Measurements from ENCODE around the gene FAM200B.

The FAM200B gene

DNA sequence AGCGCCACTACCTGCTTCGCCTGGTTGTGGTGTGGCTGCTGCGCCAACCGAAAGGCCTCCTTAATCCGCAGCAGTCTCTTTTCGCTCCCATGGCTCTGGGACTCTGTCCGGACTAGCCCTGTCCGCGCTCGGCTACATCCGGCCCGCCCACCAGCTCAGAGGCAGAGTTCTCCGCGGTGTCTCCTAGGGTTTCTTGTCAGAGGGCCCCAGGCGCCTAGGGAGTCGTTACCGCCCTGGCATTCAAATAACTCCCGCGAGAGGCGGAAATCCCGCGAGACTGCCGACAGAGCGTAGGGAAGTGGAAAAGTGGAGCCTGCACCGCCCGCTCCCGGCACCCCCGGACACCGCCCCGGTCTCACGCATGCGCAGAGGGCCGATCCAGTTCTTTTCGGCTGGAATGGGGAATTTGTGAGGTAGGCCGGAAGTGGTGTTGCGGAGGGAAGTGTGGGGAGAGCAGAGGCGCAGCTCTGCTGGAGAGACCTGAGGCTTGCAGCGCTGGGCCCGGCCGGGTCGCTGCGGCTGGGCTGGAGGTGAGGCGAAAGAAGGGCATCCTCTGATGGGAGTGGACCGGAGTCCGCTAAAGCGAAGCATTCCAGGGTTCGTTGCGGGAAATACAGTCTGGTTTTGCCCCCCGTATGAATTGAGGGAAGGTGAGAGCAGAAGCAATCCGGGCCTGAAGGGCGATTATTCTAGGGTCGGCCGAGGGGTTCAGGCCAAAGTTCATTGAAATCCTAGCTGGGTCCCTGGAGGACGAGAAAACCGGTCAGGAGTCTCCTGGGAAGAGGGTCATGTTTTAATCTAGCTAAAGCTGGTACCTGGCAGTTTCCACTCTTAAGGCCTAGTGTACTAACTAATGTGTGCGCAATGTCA lies at the start of gene FAM200B:
Gene FAM200B (plus strand): TSS at position 456 of the 870 bp plus-strand sequence. CDS start 5,151 bp downstream, outside the sequence.
- FAIRE-seq, result peak; percentile 95
- peak; percentile 96 for DNase-seq (ENCODE audit: insufficient read length, low spot score)

DNA sequence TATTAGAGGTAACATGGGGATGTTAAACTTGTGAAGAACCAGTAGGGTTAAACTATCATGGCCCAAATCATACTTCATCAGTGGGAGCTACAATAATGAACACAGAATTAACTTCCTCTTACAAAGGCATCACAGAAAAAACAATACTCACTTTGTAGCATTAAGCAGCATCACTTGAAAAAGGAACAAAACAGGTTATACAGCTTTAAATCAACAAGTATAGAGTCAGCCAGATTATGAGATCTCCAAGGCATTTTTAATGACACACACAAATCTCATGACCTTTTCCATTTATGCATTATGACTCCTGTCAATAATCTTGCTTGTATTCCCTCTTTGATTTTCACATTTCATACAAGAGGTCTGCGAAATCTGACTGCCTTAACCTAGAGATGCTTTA lies 44.8 kb upstream of the FAM200B start:
- FAIRE-seq, result no peak
- no peak for DNase-seq (ENCODE audit: insufficient read length, low spot score)

DNA sequence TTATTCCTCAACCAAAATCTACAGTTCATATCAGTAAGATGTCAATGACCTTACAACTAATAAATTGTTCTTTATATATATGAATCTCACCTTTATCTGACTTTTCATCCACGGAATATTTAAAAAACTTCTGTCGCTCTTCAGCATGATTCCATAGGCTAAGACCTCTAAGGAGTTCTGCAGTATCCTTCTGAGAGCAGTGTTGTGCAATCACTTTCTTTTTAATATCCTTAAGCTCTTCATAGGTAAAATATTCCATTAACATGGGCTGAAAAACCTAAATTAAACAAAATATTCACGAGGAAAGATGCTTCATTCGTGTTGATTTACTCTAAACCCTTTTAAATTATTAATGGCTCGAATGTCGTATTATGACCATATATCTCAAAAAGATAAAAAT lies 43.2 kb upstream of the FAM200B start:
- FAIRE-seq (no peak), DNase-seq (ENCODE audit: insufficient read length, low spot score) (no peak)

DNA sequence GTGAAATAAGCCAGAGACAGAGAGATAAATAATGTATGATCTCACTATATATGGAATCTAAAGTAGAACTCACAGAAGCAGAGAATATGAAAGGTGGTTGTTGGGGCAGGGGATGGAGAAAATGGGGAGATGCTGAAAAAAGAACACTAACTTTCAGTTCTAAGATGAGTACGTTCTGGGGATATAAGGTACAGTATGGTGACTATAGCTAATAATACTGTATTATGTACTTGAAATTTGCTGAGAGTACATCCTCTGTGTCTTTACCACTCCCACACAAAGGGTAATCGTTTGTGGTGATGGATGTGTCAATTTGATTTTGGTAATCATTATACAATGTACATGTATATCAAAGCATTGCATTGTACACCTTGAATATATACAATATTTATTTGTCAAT lies 33.0 kb upstream of the FAM200B start:
- no peak for DNase-seq (ENCODE audit: insufficient read length, low spot score)
- no peak for FAIRE-seq

DNA sequence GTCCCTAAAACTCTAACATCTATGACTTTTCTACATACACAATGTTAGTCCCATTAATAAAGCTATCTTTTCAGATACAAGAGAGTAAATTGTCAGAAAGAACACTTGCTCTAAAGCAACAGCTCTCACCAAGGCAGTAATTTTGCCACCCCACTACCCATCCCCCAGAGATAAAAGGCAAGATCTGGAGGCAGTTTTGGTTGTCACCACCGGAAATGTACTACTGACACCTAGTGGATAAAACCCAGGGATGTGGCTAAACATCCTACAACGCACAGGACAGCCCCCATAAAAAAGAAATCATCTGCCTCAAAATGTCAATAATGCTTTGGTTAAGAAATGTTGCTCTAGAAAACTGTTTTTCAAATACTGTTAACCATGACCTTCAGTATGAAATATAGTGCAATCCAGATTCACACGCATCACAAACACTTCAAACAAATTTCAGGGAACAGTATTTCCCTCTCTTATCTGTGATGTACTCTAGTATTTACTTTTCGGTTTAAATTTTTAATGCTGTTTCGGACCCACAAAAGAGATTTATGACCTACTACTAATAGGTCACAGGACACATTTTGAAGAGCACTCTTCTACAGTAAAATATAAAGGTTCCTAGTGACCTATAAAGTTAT lies 31.6 kb upstream of the FAM200B start:
- peak; percentile 46 for FAIRE-seq
- peak; percentile 48 for DNase-seq (ENCODE audit: insufficient read length, low spot score)

DNA sequence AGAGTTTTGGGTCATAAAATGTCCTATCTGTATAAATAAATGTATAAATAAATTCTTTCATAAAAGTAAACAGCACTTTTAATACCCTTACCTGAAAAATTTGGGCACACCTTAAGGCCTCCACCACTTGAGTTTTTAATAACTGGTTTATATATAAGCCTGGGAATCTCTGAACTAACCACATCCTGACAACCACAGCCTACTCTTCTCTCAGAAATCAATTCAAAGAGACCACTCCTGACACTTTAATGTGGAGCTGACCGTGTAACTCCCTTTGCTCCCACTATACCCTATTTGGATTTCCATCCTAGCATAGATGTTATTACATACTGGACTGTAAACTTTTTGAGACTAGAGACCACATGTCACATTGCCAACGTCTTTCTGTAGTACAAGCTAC lies 30.0 kb upstream of the FAM200B start:
- FAIRE-seq (no peak), DNase-seq (ENCODE audit: insufficient read length, low spot score) (no peak)

DNA sequence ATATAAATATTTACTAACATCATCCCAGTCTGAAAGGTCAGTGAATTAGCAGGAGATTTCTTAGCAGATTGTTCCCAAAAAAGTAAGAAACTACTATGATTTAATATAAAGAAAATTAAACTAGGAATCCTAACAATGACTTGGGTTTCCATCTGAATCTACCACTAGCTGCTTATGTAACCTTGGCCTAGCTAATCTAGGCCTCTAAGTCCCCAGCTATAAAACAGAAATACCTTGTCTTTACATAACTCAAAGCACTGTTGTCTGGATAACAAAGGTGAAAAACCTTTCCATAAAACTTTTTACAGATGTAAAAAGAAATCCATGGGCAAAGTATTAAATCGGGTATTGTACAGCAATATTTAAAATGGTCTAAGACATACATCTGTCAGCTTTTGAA lies 29.4 kb upstream of the FAM200B start:
- FAIRE-seq (no peak), DNase-seq (ENCODE audit: insufficient read length, low spot score) (no peak)

DNA sequence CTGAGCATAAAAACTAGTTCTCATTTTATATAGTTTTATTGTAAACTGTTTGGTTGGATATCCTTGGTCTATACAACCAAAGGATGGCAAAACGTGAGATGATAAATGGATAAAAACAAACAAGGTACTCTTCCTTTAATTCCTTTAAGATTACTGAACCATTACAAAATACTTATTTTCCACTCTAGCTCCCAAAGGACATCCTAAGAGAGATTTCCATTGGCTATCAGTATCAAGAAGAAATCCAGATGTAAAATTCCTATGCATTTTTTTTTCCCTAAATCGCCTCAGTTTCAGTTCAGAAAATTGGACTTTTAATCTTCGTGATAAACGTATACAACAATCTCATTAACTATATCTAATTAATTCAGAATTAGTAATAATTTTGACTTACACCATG lies 28.8 kb upstream of the FAM200B start:
- FAIRE-seq, result no peak

DNA sequence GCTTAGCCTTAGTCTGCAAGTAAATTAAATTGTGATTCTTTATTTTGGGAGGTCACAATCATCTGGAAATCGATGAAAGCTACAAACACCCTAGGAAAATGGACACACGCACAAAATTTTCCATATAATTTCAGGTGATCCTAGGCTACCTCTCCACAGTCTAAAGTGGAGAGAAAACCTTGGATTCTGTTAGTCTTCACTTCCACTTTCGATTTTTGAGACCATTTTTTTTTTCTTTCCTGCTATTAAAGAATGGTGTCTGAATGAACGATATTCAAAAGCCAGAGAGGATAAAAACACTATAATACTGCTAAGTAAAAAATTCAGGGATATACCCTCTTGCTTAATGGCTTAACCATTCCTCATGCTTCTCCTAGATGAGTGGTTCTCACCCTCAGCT lies 28.2 kb upstream of the FAM200B start:
- FAIRE-seq, result no peak
- DNase-seq (ENCODE audit: insufficient read length, low spot score), result no peak

More for the DNA sequence above, 28.8 kb upstream of the FAM200B start:
- DNase-seq (ENCODE audit: insufficient read length, low spot score), result no peak

DNA sequence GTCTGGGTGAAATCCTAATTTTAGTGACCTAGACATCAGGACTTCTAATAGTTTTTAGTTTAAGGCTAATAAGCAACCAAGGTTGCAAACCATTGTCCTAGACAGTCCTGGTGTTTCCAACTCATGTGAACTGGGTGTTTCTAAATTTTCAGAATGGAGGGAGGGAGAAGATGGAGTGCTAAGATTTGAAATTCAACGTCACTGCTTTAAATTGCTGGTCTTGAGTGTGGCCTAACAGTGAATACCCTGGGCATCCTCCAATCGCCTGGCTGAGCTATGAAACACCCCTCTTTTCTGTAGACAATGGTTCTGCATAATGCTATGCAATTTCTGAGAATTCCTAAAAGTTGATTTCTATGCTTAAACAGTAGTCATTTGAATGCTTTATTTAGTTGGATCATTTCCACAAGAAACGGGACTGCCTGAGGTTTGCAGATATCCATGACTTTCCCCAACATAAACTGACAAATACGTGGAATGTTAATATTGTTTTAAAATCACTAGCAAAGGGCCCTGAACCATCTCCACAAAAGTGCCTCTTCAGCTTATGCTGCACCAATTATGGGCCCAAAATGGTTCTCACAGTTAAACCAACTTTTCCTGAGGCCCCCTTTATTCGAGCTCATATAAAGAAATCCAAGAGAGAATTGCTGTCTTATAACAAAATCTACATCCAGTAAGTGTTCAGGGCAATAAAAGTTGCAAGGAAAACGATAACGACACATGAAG lies 27.6 kb upstream of the FAM200B start:
- DNase-seq (ENCODE audit: insufficient read length, low spot score) (peak; percentile 23), FAIRE-seq (no peak)

DNA sequence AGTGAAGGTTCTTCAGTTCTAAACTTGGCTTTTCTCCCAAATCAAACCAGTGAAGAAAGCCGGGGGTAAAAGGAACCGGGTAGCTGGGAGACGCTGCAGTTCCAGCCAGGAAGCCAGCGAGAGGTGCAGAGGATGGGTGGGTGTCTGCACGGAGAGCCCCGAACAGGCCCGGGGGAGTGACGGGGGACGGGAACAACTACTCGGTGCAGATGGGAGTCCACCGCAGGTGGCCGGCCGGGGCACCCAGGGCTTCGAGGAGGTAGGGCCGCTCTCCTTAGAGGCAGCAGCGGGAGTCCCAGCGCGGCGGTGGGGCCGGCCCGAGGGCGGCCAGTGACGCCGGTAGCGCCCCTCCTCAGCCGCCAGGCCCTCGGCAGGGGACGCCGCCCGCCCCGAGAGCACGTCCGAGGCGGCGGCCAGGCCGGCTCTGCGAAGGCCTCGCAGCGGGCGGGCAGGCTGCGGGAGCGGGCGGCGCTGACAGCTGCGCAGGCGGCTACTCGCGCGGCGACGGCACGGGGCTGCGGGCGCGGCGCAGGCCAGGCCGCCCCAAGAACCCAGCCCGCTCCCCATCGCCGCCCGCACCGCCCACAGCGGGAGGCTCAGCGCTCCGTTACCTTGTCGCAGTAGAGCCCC lies 26.9 kb upstream of the FAM200B start:
- FAIRE-seq (no peak), DNase-seq (ENCODE audit: insufficient read length, low spot score) (peak; percentile 26)

DNA sequence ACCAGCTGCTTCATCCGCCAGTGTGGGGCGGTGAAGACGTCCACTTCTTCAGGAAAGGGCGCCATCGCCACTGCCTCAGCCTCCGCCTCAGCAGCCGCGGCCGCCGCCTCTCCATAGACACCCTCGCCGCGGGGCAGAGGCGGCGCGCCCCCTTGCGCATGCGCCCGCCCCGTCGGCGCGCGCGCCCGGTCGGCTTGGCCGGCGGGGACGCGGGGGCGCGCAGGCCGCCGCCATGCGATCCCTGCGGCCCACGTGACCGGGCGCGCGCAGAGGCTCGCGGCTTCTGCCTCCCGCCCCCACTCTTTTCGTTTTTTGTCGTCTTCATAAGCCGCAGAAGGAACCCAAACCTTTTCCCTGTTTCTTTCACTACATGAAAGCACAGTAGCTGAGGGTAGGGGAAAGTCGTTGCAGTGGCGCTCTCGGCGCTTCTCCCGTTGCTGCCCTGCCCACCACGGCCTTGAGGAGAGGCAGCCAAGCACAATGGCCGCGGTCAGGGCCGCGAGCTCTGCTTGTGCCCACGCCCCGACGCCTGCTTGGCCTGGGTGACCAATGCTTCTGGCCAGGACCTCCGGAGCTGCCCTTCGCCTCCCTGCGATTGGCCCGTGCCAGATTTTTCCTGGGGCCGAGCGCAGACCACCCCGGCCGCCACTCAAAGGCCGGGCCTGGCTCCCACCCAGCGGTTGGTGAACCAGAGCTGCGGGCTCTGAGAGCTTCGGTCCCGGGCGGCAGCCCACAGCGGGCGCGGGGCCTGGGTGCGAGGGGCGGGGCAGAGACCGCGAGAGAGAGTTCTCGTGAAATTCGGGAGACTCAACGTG lies 26.2 kb upstream of the FAM200B start, which contains the start of gene FBXL5:
Gene FBXL5 (minus strand): TSS at position 135 of the 815 bp plus-strand sequence. CDS start 70 bp downstream, at position 65.
- FAIRE-seq, result peak; percentile 69
- DNase-seq (ENCODE audit: insufficient read length, low spot score), result peak; percentile 87

DNA sequence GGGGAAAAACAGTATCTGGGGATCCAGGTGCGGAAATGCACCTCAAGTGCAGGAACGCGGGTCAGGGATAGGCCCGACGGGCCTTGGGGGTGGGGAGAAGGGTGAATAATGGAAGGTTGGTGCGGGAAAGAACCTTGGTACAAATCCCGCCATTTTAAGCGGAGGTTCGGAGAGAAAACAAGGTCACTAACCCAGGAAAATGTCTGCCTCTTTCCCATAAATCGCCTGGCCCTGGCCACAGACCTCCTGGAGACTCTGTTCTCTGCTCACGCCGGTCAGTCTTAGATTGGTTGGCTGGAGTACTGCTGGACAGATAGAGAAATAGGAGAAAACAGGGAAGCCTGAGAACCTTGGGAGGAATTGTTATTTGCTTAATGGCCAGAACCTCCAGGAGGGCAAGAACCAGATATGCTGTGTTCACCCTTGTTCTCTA lies 25.6 kb upstream of the FAM200B start:
- DNase-seq (ENCODE audit: insufficient read length, low spot score) (no peak), FAIRE-seq (no peak)

DNA sequence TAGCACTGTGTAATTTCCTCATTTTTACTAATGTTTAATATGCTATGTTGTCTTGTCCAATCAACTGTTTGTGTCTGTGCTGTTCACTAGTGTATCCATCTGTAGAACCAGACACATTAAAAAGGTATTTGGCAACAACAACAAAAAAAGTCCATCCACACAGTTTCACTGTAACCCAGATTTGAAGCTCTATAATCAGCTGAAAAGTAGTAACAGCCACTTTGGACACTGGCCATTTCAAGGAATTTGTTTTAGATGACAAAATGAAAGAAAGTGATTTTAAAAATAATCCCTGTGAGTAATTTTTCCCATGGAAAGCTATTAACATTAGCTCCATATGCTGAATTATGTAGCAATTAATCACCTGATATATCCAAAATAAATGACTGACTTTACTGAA lies 24.3 kb upstream of the FAM200B start:
- no peak for FAIRE-seq
- no peak for DNase-seq (ENCODE audit: insufficient read length, low spot score)

DNA sequence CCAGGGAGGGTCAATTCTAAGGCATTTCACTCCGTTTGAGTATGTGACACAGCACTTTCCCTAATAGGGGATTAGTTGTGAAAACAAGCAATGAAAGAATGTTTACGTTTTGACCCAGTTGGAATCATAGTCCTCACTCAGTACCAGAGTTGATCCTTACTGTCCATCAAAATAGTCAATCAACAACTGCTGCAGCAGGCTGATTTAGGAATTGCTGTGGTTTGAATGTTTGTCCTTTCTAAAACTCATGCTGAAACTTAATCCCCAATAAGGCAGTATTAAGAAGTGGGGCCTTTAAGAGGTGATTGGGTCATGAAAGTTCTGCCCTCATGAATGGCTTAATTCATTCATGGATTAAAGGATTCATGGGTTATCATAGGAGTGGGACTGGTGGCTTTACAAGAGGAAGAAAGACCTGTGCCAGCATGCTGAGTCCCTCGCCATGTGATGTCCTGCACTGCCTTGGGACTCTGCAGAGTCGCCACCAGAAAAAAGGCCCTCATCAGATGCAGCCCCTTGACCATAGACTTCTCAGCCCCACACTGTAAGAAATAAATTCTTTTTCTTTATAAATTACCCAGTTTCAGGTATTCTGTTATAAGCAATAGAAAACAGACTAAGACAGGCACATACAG lies 23.4 kb upstream of the FAM200B start:
- DNase-seq (ENCODE audit: insufficient read length, low spot score) (no peak), FAIRE-seq (no peak)

DNA sequence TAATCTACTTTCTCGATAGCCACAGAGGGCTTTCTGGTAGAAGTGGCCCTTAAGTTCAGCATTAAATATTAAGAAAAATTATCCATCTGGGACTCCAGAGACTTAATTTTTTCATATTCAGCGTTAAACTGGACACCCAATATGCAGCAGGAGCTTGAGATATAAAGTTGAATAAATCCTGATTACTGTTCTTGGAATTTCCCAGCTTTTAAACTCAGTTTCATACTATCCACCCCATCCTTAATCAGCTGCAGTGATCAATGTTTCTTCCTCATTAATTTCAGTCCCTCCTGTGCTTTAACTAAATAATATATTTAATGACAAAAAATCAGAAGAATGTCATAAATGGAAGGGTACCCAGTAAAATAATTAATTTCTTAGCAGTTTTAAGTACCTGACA lies 22.8 kb upstream of the FAM200B start:
- DNase-seq (ENCODE audit: insufficient read length, low spot score) (no peak), FAIRE-seq (no peak)

DNA sequence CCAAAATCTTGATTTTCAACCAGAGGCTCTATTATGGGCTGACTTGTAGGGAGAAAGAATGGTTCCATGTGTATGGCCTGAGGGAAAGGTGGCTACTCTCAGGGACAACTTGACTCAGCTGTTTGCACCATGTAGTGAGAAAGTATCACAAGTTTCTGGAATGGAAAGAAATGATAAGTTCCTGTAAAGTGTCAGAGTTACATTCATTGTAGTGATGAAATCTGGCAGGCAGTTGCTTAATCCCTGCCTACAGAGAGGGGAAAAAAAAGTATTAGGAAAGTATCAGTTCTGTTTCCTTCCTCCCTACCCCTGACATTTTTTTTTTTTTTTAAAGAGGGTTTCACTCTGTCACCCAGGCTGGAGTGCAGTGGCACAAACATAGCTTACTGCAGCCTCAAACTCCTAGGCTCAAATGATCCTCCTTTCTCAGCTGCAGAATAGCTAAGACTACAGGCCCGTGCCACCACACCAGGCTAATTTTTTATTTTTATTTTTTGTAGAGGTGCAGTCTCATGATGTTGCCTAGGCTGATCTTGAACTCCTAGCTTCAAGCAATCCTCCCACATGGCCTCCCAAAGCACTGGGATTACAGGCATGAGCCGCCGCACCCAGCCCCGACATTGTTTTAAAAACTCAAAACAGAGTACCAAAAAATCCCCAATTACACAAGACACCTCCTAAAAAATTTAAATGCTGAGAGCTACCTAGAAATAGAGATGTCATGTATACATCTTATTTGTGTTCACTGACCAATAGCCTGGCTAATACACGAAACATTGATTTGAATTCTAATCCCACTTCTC lies 21.7 kb upstream of the FAM200B start:
- FAIRE-seq (no peak), DNase-seq (ENCODE audit: insufficient read length, low spot score) (no peak)

DNA sequence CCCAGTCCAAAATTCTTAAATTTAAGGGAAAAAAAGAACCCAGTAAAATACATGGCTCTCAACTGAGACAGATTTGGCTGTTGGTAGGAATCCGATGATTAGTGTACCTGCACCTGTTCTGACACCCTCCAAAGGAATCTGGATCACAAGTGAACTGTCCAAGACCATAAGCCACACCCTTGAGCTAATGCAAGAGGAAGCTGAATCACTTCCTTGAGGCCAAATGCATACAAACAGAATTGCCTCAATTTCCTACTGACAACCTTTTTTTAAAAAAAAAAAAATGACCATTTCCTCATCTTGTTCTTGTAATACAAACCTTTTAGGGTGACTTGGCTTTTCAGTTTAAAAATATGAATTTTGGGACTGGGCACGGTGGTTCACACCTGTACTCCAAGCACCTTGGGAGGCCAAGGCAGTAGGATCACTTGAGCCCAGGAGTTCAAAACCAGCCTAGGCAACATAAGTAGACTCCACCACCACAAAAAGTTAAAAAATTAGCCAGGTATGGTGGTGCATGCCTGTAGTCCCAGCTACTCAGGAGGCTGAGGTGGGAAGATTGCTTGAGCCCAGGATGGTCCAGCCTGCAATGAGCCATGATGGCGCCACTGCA lies 15.8 kb upstream of the FAM200B start:
- no peak for FAIRE-seq
- no peak for DNase-seq (ENCODE audit: insufficient read length, low spot score)
